Right forelimb (tissue), 1 donor: ENCODE measurements around the gene GSTA1.
"Not testable (repeated sequence)": the region's sequence is repeated elsewhere in the genome, so short reads cannot be mapped to it uniquely, and the experiment has no call there.

Experiments
- DNase-seq: peaks from one replicate; pipeline ENCODE4 v3.0.0-alpha.2; 2018

Gene GSTA1

GRCh38 chr6:52802806-52803205 is 810 bp downstream of the GSTA1 start:
- DNase-seq = no peak

GRCh38 chr6:52801188-52801841 is 2.3 kb downstream of the GSTA1 start:
- no peak for DNase-seq

- DNase-seq = not testable (repeated sequence)
Observed at GRCh38 chr6:52799272-52799671, 4.3 kb downstream of the GSTA1 start.

GRCh38 chr6:52794366-52794765 is 9.2 kb downstream of the GSTA1 start:
- DNase-seq = not testable (repeated sequence)

- DNase-seq = no peak
Observed at GRCh38 chr6:52790861-52791260, 12.8 kb downstream of the GSTA1 start.

GRCh38 chr6:52789658-52790057 is 14.0 kb downstream of the GSTA1 start:
- DNase-seq = not testable (repeated sequence)

- DNase-seq = no peak
Observed at GRCh38 chr6:52788478-52788877, 15.1 kb downstream of the GSTA1 start.

- no peak for DNase-seq
Observed at GRCh38 chr6:52787917-52788316, 15.7 kb downstream of the GSTA1 start.

GRCh38 chr6:52786249-52786956 is 17.2 kb downstream of the GSTA1 start:
- no peak for DNase-seq

- not testable (repeated sequence) for DNase-seq
Observed at GRCh38 chr6:52782696-52783274, 20.8 kb downstream of the GSTA1 start.

GRCh38 chr6:52782209-52782608 is 21.4 kb downstream of the GSTA1 start:
- DNase-seq = not testable (repeated sequence)

GRCh38 chr6:52779237-52779636 is 24.4 kb downstream of the GSTA1 start:
- no peak for DNase-seq

- DNase-seq = not testable (repeated sequence)
Observed at GRCh38 chr6:52776711-52777351, 26.8 kb downstream of the GSTA1 start.

- DNase-seq = not testable (repeated sequence)
Observed at GRCh38 chr6:52769399-52769798, 34.2 kb downstream of the GSTA1 start.

GRCh38 chr6:52767658-52768057 is 36.0 kb downstream of the GSTA1 start:
- DNase-seq = not testable (repeated sequence)

- DNase-seq = not testable (repeated sequence)
Observed at GRCh38 chr6:52763322-52763916, 40.2 kb downstream of the GSTA1 start, which contains the start of gene GSTA2. Gene GSTA2, minus strand, starts transcription at chr6:52763475. Its CDS starts 5,528 bp downstream, at chr6:52757947.

GRCh38 chr6:52761673-52762491 is 41.7 kb downstream of the GSTA1 start:
- DNase-seq = not testable (repeated sequence)

- DNase-seq = no peak
Observed at GRCh38 chr6:52760105-52760765, 43.4 kb downstream of the GSTA1 start.

- DNase-seq = no peak
Observed at GRCh38 chr6:52759085-52759484, 44.5 kb downstream of the GSTA1 start.

GRCh38 chr6:52757651-52758338 is 45.8 kb downstream of the GSTA1 start:
- not testable (repeated sequence) for DNase-seq

- DNase-seq = no peak
Observed at GRCh38 chr6:52754443-52754842, 49.2 kb downstream of the GSTA1 start.
